HS-27A (cell line): ENCODE measurements around the gene CFAP77.

Experiments
- DNase-seq: peaks from one replicate; pipeline ENCODE4 v3.0.0-alpha.2; 2012; ENCODE audit warnings: low read depth, missing footprints

Gene CFAP77

DNA sequence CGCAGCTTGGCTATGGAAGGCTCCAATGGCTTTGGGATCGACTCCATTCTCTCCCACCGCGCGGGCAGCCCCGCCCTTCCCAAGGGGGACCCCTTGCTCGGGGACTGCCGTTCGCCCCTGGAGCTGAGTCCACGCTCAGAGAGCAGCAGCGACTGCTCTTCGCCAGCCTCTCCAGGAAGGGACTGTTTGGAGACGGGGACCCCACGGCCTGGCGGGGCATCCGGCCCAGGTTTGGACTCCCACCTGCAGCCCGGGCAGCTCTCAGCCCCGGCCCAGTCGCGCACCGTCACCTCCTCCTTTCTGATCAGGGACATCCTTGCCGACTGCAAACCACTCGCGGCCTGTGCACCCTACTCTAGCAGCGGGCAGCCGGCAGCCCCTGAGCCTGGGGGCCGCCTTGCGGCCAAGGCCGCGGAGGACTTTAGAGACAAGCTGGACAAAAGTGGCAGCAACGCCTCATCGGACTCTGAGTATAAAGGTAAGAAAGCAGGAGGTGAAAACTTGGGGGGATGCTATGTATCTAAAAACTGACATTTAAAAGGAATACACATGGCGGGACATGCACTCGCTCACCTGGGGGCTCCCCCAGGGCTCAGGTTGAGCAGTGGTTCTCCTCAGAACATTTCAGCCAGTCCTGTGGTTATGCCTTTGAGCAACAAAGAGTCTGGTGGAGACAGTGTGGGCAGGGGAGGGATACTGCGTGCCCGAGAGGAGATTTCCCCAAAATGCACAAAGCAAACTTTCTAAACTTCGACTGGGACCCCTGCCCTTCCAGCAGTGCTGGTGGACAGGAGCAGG lies 173.0 kb downstream of the CFAP77 start:
- no peak for DNase-seq

DNA sequence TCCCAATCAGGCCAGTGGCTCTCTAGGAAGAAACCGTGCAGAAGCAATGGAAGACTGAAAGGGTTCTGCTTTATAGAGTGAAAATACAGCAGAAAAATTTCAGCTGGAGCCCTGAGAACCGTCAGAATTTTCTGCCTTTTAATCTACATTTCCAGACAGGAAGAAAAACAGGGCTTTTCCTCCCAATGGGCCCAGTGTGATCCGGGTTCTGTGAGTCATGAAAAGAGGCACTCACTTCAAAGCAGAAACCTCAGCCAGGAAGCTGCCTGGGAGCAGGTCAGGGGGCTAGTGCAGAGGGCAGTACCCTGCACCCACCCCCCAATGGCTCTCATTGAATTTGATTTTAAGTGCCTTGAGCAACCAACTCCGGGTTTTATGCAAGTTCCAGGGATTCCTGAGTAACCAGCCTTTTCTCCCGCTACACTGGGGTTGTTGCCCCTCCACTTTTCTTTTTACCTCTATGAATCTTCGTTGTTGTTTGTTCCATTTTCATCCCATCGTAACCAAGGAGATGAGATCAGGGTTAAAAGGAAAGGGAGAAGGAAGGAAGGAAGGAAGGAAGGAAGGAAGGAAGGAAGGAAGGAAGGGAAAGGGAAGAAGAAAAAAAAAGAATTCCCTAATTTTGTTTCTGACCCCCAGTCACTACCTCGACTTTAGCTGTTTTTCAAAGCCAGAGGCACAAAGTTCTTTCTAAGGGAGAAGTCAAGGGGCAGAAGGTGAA lies 173.7 kb downstream of the CFAP77 start:
- no peak for DNase-seq

DNA sequence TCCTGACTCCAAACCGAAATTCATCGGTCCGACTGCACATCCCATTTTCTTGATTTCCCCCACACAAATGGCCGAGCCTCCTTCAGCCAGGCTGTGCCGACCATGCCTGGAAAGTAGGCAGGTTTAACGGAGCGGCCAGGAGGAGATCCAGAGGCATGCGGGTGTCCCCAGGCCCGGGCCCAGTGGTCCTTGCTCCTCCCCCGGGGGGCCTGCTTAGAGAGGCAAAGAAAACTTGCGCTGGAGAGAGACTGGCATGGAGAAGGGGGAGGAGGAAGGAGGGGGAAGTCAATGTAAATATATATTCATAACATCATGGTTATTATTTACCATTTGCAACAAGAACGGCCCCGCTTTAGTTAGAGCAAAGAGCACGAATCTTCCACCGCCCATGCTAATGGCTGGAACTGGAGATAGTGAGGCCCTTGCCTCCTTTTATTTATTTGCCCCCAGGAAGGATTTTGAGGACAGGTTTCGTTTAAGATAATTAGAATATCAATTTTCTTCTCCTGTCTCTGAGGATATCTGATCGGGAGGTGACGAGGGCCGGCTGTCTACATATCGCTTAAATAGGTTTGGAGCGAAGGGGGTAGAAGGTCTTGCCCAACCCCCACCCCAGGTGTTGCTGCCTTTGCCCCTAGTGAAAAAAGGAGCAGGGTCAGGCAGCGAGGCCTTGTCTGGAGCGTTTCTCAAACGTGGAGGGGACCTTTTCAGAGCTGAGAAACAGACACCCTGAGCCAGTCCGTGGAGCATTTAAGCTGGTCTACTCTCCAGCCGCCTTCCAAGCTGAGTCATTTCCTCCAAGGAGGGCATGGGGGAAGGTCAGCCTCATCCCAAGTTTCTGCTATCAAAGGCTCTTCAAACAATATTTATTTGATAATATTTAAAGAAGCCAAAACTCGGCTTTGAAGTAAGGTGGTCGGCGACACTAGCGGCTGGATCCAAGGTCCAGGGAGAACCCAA lies 174.9 kb downstream of the CFAP77 start:
- no peak for DNase-seq

DNA sequence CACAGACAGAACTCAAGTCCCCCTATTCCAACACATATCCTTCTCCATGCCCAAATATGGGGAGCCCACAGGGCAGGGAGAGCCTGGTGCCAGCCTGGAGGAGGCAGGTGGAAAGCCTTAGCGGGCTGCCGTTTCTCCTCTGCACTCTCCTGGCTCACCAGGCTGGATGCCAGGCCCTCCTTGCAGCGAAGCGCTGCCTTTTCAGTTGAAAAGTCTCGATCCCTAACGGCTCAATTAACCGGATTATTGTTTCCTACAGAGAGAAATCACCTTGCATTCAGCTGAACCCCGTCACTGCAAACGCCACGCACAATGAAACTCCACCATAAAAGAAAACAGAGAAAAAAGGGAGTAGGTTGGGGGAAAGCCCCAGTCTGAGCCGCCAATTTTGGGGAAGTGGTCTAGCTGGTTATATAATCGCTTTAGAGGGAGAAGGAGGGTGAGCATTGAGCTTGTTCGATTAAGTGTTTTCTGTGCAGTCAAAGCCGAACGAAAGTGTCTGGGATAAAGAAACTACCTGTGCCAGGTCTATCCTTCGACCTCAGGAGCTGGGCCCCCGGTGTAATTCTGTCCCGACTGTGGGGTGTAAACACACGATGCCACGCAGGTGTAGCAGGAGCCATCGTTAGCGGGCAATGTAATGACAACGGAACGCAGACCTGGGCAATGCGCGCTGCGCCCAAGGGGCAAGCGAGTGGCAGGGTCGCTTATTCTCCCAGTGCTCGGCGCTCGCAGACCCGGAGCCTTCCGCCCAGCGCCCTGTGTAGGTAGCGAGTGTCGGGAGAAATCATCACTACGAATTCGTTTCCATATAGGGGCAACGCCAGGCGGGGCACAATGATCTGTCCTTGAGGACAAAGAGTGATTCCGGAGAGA lies 176.2 kb downstream of the CFAP77 start:
- no peak for DNase-seq

DNA sequence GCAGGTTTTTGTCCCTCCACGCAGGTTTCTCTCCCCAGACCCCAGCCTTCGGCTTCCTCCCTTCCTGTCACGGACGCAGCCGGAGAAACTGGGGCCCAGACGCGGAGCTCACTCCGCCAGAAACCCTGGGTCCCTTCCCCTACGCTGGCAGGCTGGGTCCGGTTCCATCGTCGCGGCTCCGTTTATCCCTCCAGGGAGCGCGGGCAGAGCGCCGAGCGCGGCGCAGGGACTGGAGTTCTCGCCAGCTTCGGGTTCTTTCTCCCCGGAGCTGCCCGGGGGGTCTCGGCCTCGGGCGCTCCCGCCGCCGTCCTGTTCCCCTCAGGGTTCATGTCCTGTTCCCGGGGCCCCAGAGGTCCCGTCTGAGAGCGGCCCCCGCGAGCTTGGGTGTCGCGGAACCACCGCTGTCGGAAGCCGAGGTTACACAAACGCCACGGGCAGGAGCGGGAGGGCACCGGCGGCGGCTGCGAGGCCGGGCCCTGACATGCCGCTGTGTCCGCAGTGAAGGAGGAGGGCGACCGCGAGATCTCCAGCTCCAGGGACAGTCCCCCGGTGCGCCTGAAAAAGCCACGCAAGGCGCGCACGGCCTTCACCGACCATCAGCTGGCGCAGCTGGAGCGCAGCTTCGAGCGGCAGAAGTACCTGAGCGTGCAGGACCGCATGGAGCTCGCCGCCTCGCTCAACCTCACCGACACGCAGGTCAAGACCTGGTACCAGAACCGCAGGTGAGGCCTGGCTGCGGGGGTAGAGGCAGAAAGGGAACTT lies 177.0 kb downstream of the CFAP77 start:
- DNase-seq: no peak

DNA sequence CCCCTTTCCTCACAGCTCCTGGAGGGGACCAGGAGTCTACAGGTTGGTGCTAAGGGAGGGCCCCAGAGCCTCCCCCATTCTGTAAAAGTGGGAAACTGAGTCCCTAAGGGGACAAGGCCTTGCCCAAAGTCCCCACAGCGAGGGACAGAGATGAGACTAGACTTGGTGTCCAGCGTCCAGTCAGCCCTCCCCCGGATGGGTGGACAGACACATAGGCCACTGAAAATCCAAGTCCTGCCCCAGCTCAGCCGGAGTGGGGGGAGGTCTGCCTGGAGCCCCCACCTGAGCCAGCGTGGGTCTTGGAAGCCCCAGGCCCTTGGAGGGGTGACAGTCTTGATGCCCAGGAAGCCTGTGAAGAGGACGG lies 177.6 kb downstream of the CFAP77 start:
- no peak for DNase-seq

DNA sequence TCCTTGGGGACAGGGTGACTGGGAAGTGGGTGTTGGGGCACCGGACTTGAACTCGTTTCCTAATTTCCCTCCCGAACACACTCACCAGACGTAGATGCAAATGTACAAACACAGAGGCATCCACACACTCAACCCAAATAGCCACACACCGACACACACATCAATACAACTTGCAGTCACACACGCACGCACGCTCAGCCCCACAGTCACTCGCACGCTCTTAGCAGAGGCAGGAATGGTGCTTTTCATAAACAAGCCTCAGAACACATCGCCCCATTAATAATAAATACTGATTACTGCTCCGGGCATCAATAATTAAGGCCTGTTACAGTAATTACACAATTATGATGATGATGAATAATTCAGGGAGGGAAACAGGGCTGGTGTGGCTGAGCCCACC lies 178.1 kb downstream of the CFAP77 start:
- no peak for DNase-seq

DNA sequence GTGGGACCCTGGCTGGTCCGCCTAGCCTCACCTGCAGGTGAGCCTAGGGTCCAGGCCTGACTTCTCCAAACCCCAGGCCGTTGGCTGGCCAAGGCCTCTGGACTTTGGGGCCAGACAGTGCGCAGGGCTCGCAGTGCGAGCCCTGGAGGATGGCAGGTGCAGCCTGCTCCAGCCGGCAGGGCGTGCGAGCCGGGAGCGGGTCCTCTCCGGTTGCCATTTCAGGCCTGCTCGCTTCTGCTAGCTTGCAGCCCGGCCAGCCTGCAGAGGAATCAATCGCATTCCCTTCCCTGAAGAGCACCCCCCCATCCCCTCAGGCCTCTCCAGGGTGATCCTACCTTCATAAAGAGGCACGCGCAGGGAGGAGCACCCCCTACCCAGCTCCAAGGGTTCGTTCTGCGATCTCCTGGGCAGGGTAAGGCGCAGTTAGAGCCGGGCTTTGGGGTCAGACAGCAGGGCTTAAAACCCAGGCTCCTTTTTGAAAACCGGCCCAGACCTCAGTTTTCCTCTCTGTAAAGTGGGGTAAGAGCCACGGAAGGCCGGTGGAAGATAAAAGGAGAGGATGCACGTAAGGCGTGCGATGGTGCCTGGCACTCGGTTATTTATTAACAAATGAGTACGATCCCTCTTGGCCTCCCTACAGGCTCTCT lies 178.6 kb downstream of the CFAP77 start:
- no peak for DNase-seq

DNA sequence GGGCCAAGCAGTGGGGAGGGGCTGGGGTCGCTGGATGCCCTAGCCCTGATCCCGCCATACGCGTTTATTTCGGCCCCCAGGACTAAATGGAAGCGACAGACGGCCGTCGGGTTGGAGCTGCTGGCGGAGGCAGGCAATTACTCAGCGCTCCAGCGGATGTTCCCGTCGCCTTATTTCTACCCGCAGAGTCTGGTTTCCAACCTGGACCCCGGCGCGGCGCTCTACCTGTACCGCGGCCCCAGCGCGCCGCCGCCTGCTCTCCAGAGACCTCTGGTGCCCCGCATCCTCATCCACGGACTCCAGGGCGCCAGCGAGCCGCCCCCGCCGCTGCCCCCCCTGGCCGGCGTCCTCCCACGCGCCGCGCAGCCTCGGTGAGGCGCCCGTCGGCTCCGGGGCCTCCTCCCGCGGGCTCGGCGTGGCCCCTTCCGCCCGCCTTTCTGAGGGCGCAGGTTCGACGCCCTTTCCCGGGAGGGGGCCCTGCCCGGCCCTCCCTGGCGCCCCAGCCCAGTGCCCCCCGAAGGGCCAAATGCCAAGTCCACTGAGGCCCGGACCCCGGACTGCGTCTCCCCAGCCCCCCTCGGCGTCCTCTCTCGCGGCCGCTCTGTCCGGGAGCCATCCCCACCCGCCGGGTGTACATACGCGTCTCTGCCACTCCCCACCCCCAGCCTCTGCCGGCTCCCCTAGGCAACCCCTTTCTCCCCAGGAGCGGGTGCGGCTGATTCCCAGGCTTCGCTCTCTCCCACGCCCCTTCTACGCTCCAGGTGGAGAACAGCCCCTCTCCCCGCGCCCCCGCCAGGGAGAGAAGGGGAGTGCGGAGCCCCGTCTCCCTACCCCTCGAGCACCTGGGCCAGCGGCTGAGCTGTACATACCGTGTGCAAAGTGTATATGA lies 179.4 kb downstream of the CFAP77 start:
- DNase-seq: no peak

DNA sequence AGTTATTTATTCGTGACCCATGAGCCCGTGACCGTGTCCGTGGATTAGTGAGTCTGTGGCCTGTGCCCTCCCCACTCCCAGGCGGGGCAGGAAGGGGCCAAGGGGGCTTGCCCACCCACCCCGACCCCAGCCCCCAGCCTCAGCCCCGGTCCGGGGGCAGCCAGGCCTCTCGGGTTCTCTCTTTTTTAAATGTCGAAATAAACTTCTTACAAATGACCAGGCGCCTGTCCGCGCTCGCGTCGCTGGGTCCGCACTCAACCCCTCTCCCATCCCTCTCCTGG lies 180.0 kb downstream of the CFAP77 start:
- no peak for DNase-seq

DNA sequence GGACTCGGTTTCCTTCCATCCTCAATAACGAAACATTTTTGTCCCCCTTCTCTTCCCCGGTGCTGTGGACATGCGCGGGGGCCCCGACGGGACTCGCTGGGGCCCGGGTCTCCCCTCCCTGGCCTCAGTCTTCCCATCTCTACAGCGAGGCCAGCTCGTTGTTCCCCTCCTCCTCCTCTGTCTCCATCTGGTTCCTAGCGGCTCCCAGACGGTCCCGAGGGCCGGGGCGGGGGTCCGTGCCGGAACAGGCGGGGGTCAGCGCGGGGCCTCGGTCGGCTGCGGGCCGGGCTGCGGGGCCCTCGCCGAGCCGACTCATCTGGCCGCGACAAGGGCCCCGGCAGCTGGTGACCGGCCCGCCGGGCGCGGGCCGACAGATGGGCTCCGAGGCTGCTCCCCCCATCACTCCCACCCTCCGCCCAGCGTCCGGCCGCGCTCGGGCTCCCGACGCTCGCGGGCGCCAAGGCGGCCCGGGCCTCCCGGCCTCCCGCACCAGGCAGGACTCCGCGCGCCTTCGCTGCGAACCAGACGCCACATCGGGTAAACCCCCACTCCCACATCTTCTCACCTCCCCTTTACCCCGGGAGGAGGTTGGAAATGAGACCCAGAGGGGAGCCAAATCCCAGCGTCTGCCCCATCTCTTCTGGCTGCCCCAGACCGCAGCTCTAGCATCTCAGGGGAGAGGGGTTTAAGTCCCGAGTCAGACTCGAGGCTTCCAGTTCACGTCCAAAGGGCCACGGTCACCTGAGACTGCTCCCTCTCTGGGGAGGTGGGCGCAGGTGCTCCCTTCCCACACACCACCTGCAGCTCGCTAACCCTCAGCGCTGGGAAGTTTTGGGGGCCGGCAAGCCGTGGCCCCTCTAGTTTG lies 180.5 kb downstream of the CFAP77 start:
- DNase-seq: no peak

DNA sequence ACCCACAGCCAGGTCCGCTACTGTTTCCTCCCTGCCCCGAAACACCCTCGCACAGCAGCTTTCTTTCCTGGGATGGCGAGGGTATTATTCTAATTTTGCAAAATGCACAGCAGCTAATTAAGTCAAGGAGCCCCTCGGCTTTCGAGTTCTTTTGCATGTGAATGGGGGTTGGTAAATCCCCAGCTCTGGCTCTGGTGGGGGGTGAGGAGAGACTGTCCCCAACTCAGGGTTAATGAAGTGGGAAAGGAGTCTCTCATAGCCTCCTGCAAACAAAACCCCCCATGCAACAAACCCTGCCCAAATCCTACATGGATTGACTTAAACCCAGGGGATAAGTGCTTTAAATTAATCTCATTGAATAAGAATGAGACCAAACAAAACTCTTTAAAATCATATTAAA lies 181.2 kb downstream of the CFAP77 start:
- DNase-seq: no peak

DNA sequence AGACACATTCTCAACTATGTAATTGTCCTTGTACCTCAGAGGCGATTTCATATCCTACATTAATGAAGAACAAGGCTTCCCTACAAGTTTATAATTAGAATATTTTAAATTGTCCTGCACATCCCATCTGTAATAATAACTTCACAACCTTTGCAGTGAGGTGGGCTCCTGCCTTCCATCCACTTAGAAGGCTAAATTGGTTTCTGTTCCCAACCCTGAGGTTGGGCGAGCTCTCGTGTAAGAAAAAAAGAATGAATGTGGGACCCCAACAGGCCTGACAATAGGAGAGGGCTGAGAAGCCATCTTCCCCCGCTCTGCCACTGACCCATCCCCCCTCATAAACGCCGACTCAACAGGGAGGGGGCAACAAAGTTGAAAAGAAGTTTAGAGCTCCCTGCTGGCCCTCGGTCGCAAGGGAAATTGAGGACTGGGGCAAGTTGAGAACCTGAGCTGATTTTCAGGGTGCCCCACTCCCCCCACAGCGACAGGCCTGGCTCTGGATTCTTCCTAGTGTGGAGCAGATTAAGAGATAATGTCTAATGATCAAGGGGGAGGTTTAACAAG lies 181.8 kb downstream of the CFAP77 start:
- no peak for DNase-seq

DNA sequence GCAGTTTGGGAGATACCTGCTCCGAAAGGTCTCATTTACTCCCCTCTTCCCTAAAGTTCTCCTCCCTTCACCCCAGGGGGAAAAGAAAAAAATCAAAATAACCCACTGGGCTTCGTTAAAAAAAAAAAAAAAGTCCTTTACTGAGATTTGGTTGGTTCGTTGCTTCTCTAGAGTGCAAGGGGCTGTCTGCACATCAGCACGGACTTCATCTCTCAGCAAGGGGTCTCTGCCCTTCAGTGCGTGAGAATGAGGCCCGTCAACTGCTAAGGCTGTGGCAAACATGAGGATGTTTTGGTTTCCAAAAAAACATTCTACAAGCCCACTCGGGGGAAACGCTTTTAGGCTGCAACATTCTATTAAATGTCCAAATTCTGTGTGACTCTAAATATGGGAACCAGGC lies 182.4 kb downstream of the CFAP77 start:
- DNase-seq: no peak

DNA sequence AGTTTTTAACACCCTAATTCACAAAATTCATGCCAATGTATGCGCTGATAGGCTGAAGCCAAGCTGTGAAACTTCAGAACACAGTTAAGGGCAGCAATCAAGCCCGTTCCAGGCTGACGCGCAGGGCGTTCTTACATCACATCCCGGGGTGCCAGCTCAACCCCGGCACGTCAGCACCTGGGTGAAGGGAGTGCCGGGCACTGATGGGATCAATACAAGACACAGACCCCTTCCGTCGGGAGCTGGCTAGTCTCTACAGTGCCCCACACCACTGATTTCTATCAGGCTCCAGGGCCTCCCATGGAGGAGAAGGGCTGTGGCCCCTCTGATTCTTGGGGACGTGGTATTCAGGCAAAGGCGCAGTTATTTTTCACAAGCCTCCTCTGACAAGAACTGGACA lies 184.4 kb downstream of the CFAP77 start:
- no peak for DNase-seq

DNA sequence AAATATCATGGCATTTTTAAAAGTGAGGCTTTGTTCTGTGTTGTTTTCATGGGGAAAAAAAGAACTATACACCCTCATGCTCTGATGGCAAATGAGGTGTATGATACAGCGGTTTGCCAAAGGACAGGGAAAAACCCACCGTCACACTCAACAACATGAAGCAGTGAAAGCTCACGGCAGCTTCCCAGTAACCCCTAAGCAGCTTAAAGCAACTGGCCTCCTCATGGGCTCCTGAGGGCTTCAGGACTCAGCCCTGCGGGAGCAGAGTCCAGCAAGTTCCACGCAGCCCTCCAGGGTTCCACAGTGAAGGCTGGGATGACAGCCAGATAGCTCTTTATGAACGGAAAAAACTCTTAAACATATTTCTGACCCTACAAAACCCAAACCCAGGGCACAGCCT lies 185.3 kb downstream of the CFAP77 start:
- DNase-seq: no peak

DNA sequence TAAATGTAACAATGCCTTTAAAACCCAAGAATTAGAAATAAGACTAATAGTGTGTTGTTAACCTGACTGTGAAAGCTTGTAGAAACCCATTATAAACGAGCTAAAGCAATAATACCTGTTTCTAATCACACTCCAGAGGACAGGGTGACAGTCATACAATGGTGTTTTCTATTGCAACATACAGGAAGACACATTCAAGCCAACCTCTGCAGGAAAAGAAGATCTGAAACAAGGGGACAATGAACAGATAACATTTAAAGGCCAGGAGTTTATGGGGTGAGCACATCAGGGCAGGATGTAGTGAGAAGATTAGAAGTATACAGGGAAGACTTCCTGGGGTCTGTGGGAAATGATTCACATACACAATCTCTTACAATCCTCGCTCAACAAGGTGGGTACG lies 186.2 kb downstream of the CFAP77 start:
- no peak for DNase-seq

DNA sequence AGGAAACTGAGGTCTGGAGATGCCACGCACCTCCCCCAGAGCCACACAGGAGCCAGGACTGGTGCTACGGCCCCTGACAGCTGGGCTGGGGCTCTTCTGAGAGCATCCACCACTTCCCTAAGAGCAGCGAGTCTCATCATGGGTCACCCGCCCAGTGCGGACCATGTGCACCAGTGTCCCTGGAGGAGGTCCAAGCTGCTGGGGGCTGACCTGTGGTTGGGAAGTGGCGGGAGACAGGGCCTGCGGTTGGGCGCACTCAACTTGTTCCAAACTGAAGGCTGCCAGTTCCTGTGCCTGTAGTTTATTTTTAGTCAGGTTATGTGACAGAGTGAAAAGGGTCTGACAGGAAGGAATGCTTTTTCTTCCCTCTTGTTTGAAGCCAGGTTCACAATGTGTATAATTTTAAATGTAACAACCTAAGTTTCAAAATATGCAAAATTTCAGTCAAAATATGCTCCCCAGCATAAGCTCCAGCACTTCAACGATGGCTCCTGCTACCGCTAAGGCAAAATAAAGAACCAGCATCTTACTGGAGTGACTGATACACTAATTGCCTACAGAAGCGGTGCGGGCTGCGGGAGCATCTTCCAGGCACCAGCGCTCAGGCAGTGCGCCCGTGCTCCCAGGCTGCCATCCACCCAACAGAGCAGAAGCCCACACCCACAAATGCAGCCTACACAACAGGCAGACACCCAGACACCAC lies 187.2 kb downstream of the CFAP77 start:
- DNase-seq: no peak
